Stimulated activated CD8-positive, alpha-beta memory T cell treated with anti-CD3 and anti-CD28 coated beads, Interleukin-12 subunit alpha, Interleukin-12 subunit beta, amount 100 ng/mL, for 4 hours (primary cell): ENCODE results near the gene LHFPL5.

Experiments used
- DNase-seq: peaks from one replicate; pipeline ENCODE4 v3.0.0-alpha.2; 2020; ENCODE audit warnings: low read depth

Gene LHFPL5

DNA sequence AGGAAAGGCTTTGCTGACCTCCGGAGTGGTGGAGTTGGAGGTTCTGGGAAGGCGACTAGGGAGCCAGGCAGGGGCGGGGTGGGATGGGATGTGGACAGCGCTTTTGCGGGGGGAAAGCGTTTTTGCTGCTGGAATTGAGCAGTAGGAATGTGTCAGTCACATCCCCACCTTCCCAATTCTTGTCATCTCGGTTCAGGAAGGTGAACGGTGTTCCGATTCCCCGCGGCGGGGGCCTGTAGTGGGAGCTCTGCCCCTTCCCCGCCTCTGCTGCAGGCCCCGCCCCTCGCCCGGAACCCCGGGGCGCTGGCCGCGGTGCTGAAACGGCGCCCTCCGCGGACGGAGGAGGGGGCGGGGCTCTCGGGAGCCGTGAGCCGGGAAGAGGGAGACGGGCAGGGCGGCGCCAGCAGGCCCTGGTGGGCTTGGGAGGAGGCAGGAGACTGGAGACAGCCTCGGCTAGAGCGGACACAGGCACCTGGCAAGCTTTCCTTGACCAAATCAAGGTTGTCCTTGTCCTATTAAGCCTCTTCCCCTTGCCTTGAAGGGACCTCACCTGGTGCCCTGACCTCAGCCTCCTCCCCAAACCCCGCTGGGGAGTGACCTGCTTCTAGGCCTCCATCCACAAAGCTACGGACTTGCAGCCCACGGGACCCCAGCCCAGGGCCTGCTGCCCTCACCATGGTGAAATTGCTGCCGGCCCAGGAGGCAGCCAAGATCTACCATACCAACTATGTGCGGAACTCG, at the start of gene LHFPL5:
TSS of gene LHFPL5 (plus strand) at position 357 of the 741 bp plus-strand sequence. CDS start at position 676, 319 bp downstream.
- no peak for DNase-seq

DNA sequence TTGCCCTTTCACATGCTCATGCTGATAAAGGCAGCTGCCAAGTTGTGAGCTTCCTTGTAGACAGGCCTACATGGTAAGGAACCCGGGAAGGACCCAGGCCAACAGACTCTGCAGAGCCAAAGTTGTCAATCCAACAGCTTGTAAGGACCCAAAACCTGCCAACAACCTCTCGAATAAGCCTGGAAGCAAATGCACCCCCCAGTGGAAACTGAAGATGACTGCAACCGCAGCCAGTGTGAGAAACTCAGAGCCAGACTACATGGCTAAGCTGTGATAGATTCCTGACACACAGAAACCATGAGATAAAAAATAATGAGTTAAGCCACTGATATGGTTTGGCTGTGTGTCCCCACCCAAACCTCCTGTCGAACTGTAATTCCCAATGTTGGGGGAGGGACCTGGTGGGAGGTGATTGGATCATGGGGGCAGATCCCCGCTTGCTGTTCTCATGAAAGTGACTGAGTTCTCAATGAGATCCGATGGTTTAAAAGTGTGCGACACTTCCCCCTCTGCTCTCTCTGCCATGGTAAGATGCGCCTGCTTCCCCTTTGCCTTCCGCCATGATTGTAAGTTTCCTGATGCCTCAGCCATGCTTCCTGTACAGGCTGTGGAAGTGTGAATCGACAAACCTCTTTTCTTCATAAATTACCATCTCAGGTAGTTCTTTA, 47.6 kb upstream of the LHFPL5 start:
- DNase-seq = no peak

DNA sequence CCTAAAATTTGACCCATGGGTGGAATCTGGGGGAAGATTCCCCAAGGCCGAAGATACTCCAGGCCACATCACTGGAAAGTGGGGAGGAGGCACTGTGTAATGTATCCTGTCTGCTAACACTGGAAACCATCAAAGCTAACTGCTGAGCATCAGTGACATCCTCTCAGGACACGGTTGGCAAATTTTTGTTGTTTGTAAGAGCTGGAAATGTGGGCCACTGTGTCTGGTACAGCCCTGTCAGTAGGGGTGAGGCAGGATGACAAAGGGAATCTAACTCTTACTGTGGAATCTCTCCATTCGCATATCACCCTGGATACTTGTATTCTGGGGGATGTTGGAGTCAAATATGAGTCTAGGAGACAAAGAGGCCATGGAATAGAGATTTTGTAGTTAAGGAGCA, 45.7 kb upstream of the LHFPL5 start:
- DNase-seq = no peak

DNA sequence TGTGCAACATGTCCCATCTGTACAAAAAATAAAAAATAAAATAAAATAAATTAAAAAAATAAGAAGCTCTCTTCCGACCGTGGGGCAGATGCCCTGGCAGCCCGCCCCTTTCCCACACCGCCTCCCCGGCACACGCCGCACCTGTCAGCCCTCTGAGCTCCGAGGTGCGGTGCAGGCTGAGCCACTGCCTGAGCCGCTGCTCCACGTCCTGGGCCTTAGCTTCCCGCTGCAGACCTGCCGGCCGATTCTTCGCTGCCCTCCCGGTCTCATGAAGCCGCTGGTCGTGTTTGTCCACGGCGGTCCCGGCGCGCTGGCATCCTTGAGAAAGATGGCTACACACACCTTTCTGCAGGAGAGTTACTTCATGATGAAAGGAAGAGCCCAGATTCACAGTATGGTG, 39.4 kb upstream of the LHFPL5 start:
- DNase-seq = no peak

DNA sequence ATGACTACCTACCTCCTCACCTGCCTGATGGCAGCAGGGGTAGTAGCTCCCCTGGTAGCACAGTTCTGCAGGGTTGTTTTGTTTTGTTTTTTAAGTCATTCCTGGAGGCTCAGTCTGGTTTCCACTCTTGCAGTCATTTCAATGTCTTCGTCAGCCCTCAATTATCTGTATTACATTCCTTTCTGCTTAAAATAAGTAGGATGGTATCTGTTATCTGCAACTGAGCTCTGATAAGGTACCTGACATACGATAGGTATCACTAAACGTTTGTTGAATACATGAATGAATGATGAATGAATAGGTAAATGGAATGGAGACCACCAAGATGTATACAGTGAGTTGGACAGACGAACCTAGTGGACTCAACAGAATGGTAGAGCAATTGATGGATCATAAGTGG, 35.9 kb upstream of the LHFPL5 start:
- DNase-seq = no peak

DNA sequence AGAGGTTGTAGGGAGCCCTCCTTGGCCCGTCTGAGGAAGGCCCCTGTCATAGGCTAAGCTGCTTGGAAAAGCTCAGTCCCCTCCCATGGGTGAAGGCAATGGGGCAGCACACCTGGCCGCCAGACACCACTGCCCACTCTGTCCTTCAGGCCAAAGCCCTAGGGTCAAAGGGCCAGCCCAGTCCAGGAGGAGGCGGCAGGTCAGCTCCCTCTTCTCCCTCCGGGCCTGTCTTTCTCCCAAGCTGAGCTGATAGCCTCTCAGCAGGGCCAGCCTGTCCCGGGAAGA, 33.9 kb upstream of the LHFPL5 start:
- DNase-seq = no peak

DNA sequence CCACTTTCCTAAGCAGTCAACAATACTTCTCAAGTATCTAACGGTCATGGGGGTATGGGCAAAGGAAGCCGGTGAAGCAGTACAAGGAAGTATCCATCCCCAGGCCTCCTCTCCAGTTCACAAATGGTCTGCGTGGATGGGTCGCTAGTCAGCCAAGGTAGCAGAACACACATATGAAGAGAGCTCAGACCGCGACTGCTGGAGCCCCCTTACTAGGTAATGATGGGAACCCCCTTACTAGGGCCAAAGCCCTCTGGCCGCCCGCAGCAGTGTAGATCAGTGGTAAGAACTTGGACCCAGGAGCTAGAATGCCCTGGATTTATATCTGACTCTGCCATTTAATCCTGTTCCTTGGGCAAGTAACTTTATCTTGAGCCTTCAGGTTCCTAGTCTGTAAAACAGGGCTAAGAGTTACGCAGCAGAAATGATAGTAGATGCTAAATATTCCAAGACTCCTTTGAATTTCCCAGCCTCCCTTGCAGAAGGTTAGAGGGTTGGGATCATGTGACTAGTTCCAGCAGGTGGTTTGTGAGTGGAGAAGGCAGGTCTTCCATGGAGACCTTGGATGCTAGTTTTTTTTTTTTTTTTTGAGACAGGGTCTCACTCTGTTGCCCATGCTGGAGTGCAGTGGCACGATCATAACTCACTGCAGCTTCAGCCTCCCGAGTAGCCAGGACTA, 30.9 kb upstream of the LHFPL5 start:
- DNase-seq = no peak

DNA sequence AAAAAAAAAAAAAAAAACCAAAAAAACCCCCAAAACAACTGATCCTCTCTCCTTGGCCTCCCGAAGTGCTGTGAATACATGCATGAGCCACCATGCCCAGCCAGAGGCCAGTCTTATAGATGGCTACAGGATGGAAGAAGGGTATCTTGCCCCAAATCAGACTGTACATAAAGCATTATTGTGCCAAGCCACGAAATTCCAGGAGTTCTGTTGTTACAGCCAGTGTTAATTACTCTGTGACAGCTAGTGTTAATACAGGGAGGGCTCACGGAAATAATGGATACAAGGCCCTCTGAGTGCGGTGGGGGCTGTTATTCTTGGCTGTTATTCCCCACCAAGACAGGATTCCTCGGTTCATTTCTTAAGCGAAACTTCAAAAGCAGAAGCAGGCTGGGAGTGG, 30.1 kb upstream of the LHFPL5 start:
- DNase-seq = no peak

DNA sequence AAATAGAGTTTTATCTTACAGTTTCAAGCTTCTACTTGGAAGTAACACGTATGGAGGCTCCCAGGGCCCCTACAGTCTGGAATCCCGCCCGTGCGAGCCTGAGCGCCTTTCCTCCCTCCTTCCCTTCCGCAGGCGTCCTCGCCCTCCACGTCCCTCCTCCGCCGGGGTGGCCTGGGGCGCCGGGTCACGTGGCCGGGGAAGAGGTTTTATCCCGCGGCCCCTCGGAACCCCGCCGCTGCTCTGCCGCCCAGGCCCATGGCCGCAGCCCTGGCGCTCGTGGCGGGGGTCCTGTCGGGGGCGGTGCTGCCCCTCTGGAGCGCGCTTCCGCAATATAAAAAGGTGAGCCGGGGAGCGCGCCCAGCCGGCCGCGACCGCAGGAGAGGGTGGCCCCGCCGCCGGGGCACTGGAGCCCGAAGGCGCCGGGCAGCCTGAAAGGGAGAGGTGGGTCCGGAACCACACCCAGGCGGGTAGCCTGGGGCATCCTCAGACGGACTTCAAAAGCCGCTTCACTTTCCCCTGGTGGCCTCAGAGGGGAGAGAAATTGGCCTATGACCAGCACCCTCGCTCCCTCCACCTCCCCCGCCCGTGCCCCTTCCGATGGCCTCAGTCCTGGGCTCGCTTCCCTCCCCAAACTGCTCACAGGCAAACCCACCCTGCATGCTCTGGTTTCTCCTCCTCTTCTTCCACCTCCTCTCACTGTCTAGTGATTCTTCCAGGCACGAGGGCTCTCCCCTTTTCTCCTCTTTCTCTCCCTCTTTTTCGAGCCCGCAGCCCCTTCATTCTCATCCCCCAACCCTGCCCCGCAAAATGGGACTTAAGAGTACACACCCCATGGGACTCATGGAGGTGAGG, 28.6 kb upstream of the LHFPL5 start, which contains the start of gene CLPSL2:
TSS of gene CLPSL2 (plus strand) at position 235 of the 852 bp plus-strand sequence. CDS start at position 256, 21 bp downstream.
- DNase-seq = no peak

DNA sequence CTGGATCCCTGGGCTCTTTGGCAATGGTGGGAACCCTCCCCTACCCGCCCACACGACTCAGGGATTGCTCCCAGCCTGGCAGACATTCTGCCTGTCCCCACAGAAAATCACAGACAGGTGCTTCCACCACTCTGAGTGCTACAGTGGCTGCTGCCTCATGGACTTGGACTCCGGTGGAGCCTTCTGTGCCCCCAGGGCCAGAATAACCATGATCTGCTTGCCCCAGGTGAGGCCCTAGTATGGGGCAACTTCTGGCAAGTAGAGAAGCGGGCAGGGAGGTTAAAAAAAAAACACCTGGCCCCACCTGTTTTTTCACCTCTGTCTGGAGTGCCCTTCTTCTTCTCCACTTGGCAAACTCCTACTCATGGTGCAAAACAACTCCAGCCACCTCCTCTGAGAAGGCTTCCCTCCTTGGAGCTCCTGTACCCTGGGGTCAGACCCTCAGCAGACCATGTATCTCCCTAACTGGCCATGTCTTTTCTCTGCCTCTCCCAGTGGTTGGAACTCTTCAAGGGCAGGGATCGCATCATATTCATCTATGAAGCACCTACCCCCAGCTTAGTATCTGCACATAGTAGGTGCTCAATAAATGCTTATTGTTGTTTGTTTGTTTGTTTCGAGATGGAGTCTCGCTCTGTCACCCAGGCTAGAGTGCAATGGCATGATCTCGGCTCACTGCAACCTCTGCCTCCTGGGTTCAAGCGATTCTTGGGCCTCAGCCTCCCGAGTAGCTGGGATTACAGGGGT, 27.6 kb upstream of the LHFPL5 start:
- no peak for DNase-seq

DNA sequence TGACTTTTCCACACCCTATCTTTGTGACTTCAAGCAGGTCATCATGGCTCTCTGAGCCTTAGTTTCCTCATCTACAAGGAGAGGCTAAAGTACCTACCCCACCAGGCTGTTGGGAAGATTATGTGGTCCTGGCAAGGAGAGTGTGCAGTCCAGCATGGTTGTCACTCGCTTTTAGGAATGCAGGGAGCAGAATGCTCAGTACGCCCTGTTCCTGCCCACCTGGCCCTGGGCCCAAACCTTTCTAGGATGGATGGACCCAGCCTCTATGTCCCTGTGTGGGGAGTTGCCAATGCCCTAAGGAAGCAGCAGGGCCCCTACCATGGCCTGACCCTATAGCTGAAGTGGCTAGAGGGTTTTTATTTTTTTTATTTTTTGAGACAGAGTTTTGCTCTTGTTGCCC, 26.7 kb upstream of the LHFPL5 start:
- DNase-seq = no peak

DNA sequence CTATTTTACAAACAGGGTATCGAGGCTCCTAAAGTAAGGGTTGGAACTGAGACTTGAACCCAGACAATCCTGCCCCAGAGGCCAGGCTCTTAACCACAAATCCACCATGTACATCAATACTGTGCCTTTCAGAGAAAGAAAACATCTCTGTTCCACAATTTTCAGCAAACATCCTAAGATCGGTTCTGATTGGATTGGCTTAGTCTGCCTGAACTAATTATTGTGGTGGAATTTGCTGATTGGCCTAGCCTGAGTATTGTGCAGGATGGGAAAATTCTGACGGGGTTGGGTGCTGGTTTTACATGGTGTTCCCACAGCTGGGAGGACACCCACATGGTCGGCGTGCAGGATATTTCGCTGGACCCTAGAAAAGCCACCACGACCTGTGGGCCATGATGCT, 24.4 kb upstream of the LHFPL5 start, which contains the start of gene CLPSL1:
TSS of gene CLPSL1 (plus strand) at position 301 of the 400 bp plus-strand sequence. CDS start at position 393, 92 bp downstream.
- no peak for DNase-seq

DNA sequence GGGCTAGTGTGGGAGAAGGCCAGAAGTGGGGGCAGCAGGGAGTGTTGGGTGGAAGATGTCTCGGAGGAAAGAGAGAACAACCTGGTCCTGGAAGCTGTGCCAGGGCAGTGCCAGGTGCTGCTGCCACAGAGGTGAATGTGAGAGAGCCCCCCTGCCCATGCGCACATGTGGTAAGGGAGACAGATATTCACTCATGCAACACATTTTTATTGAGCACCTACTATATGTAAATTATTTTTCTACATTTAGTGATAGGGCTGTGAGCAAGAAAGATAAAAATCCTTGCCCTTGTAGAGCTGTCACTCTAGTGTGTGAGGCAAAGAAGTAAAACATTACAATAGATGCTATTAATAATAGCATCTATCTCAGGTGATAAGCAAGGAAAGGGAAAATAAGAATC, 23.9 kb upstream of the LHFPL5 start:
- DNase-seq = no peak

DNA sequence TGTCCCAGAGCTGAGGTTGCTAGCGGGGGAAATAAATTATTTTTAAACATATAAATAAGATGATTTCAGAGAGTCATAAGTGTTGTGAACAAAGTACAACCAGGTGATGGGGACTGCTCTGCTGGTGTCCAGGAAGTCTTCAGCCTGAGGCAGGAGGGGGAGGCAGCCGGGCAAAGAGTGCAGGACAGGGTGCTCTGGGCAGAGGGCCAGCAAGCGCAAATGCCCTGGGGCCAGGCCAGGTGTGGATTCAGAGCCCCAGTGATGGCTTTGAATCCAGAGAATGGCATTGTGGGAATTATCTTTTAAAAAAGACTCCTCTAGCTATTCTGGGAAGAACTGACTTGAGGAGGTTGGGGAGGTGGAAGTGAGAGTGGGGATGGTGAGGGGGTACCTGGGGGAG, 22.7 kb upstream of the LHFPL5 start:
- DNase-seq = no peak

DNA sequence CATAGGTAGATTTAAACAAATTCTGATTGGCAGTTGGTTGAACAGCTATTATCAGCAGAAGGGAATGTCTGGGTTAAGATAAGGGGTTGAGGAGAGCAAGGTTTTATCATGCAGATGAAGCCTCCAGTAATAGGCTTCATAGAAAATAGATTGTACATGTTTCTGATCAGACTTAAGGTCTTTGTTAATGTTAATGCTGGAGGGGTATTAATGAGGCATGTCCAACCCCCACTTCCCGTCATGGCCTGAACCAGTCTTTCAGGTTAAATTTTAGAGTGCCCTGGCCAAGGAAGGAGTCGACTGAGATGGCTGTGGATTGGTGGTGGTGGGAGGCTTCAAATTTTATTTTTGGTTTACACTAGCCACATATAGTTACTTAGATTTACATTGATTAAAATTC, 21.0 kb upstream of the LHFPL5 start:
- DNase-seq = no peak

DNA sequence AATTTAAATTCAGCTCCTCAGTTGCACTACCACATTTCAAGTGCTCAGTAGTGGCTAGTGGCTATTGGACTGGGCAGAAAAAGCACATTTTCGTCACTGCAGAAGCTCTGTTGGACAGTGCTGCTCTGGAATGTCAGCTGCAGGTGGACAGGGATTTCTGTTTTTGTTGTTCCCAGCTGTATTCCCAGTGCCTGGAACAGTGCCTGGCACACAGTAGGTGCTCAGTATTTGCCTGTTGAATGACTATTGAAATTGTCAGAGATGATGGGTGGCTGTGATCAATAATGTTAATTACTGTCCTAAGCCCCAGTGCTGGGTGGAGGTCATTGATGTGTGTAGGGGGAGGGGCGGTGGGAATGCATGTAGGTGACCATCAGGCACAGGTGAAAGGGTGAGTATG, 18.9 kb upstream of the LHFPL5 start:
- no peak for DNase-seq

DNA sequence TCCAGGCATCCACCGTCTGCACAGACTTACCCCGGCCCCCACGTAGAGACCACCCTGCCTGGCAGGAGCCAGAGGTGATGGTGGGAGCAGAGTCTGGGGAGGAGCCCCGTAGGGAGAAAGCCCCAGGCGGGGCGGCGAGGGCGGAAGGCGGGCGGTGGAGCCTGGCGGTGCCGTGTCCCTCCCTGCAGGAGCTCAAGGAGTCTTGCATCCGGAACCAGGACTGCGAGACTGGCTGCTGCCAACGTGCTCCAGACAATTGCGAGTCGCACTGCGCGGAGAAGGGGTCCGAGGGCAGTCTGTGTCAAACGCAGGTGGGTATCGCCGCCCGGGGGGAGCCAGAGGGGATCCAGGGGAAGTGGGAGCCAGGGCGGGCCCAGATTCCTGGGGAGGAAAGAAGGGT, 18.3 kb upstream of the LHFPL5 start:
- DNase-seq = no peak

DNA sequence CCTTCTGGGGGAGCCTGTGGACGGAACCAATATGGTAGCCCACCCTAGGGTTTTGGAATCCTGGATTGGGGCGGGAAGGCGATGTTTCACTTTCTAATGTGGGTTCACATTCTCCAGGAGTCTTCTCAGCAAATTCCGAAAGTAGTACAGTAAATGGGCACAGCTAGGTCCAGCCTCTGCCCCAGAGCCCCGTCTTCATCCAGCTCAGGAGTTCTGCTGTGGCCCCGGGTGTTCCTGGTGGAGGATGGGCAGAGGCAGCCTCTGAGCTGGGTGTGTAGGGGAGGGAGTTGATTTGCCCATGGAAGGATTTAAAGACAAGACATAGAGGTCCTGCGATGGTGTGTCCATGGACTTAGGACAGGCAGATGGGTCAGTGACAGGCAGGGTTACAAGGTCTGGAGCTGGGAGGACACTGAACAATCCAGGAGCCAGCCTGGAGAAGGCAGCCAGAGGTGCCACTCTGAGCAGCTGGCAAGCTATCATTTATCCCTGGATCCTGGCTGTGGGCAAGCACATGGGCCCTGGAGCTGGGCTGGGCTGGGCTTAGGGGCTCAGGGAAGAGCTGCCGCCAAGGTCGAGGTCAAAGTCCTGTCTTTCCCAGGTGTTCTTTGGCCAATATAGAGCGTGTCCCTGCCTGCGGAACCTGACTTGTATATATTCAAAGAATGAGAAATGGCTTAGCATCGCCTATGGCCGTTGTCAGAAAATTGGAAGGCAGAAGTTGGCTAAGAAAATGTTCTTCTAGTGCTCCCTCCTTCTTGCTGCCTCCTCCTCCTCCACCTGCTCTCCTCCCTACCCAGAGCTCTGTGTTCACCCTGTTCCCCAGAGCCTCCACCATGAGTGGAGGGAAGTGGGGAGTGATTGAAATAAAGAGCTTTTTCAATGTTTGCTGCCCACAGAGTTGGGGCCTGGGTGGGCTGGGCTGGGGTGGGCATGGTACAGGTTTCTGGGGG, 17.6 kb upstream of the LHFPL5 start:
- DNase-seq = no peak

DNA sequence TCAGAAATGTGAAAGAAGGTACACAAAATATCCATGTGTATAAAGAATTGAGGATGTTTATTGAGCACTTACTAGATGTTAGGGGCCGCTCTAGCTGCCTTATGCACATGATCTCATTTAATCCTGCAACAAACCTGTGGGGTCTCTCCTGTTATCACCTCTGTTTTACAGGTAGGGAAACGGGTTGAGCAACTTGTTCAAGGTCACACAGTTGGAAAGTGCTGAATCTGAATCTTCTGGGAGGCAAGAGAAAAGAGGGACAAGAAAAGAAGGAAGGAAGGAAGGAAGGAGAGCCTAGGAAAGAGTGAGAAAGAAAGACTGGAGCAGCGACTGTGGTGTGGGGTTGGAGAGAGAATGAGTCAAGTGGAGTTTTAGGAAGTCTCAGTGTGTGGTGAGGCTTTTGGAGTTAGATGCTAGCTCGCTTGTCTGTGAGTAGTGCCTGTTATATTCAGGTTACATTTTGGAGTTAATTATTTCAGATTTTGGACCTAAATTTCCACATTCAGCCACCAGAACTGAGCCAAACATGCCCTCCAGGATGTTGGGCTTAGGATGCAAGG, 16.6 kb upstream of the LHFPL5 start:
- no peak for DNase-seq

DNA sequence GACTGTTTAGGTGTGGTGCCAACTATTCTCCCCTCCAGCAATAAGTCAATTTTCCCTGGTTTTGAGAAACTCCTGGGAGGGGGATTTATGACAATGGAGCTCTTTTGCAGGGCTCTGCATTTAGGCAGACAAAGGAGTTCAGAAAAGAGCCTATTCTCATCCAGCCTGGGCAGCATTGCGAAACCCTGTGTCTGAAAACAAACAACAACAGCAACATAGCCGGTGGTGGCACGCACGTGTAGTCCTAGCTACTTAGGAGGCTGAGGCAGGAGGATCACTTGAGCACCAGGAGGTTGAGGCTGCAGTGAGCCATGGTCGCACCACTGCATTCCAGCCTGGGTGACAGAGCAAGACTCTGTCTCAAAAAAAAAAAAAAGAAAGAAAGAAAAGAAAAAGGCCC, 14.5 kb upstream of the LHFPL5 start:
- no peak for DNase-seq
